ENCODE measurements around the gene UBTD1.

The UBTD1 gene

DNA sequence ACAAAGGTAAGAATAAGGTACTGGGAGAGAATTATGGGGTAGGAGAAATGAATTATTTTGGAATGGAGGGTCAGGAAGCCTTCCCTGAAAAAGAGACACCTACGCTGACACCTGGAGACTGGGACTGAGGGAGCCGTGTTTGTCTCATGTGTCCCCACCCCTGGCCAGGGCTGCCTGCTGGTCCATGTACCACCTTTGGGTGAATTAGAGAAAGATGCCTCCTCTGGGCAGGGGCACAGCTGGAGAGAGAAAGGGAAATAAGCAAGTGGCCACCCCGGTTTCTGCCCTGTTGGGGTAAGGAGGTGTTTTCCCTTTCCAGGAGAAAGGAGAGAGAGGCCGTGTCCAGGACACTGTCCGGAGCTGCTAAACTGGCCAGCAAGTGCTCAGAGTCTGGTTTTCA is 21.8 kb downstream of the UBTD1 start:
- no peak for DNase-seq
- H3K4me3 ChIP-seq: no peak overlapping the region
- H3K4me1 ChIP-seq: peaks cover 0 to 23% (median 16%) of the 10 kb centered on the region in 4 donors
- intact Hi-C loops (cut with DNase I; ENCODE audit: low total_unique reads): no loop called here
- H3K27me3 ChIP-seq: no peaks in the 10 kb centered on the region
- no peaks in the 10 kb centered on the region for H3K9me3 ChIP-seq
- no peaks in the 10 kb centered on the region for H3K36me3 ChIP-seq
- TF ChIP-seq, protein P1, sequence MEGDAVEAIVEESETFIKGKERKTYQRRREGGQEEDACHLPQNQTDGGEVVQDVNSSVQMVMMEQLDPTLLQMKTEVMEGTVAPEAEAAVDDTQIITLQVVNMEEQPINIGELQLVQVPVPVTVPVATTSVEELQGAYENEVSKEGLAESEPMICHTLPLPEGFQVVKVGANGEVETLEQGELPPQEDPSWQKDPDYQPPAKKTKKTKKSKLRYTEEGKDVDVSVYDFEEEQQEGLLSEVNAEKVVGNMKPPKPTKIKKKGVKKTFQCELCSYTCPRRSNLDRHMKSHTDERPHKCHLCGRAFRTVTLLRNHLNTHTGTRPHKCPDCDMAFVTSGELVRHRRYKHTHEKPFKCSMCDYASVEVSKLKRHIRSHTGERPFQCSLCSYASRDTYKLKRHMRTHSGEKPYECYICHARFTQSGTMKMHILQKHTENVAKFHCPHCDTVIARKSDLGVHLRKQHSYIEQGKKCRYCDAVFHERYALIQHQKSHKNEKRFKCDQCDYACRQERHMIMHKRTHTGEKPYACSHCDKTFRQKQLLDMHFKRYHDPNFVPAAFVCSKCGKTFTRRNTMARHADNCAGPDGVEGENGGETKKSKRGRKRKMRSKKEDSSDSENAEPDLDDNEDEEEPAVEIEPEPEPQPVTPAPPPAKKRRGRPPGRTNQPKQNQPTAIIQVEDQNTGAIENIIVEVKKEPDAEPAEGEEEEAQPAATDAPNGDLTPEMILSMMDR (IDR thresholded peaks at IDR 0.05): no peak
- H3K27ac ChIP-seq: no peak overlapping the region

DNA sequence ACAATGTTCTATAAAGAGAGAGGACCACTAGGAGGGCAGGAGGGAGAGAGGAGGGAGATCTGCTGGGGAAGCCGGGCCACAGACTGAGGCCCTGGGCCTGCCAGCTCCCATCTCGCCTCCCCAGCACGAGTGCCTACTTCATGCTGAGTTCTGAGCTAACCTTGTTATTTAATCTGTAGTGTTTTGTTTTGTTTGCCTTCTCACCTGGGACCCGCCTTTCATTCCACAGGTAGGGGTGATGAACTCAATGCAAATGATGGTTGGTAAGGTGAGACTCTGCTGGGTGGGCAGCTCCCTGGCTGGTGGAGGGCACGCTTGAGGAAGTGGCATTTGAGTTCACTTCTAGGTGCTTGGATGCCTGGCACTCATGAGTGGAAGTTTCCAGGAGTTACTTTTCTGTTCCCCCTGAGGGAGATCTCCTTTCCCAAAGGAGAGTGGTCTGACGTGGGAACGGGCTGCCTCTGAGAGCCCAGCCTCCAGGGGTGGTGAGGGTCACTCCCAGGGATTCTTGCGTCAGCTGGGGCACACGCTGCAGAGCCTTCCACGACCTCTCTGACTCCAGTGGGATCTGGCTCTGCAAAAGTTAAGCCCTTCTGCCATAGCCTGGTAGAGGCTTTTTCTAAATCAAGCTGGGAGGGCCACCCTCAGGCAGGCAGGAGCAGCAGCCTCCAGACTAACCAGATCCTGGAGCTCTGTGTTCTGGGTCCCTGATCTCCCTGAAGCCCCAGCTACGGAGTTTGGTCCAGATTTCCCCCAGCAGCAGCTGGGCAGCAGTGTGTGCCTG is 22.4 kb downstream of the UBTD1 start:
- Histone ChIP-seq H3K9me3 (no peaks in the 10 kb centered on the region), H3K4me1 (peaks cover 0 to 23% (median 16%) of the 10 kb centered on the region in 4 donors), H3K27ac (no peak overlapping the region), H3K4me3 (no peak overlapping the region), H3K27me3 (no peaks in the 10 kb centered on the region), H3K36me3 (no peaks in the 10 kb centered on the region)
- intact Hi-C loops (cut with DNase I; ENCODE audit: low total_unique reads): no loop called here
- no peak for DNase-seq
- TF ChIP-seq, protein P1 (IDR thresholded peaks at IDR 0.05): no peak

DNA sequence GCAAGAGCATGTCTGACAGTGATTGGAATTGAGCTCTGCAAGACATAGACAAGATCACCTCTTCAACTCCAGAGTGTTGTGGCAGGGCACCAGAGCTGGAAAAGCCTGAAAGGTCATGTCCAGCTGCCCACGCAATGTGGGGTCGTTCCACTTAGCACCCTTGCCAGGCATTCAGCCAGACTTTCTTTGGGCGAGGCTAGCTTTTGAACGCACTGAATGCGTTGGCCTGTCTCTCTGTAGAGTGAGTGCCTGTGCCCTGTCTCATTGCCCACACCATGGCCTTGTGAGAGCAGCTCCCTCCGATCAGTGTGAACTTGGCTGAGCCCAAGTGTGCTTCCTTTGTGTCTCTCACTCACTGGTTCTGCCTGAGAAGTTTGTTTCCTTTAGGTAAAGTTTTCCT is 23.3 kb downstream of the UBTD1 start:
- no peak for DNase-seq
- H3K27ac ChIP-seq: no peak overlapping the region
- no peaks in the 10 kb centered on the region for H3K36me3 ChIP-seq
- intact Hi-C loops (cut with DNase I; ENCODE audit: low total_unique reads): no loop called here
- no peaks in the 10 kb centered on the region for H3K27me3 ChIP-seq
- TF ChIP-seq, protein P1 (IDR thresholded peaks at IDR 0.05): no peak
- H3K9me3 ChIP-seq: no peaks in the 10 kb centered on the region
- H3K4me1 ChIP-seq: peaks cover 0 to 22% (median 15%) of the 10 kb centered on the region in 4 donors
- no peak overlapping the region for H3K4me3 ChIP-seq

DNA sequence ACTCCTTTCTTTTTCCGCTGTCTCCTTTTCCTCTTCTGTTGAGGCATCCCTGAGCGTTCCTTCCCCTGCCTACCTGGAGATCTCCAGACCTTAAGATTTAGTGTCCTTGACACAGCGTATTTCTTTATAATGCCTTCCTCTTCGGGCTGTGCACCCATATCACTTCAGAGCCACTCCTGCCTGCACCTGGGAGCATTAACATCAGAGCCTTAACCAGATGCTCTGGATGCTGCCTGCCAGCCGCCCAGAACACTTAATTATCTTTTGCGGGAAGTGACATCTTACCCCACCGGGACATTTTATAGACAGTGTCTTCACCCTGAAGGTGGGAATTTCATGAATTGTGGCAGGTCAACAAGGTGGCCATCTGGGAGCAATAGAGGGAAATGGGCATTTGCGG is 24.2 kb downstream of the UBTD1 start:
- Histone ChIP-seq H3K27me3 (no peaks in the 10 kb centered on the region), H3K4me3 (no peak overlapping the region), H3K9me3 (no peaks in the 10 kb centered on the region), H3K4me1 (peaks cover 0 to 18% (median 10%) of the 10 kb centered on the region in 4 donors), H3K36me3 (no peaks in the 10 kb centered on the region), H3K27ac (no peak overlapping the region)
- TF ChIP-seq, protein P1 (IDR thresholded peaks at IDR 0.05): no peak
- intact Hi-C loops (cut with DNase I; ENCODE audit: low total_unique reads): no loop called here
- no peak for DNase-seq

DNA sequence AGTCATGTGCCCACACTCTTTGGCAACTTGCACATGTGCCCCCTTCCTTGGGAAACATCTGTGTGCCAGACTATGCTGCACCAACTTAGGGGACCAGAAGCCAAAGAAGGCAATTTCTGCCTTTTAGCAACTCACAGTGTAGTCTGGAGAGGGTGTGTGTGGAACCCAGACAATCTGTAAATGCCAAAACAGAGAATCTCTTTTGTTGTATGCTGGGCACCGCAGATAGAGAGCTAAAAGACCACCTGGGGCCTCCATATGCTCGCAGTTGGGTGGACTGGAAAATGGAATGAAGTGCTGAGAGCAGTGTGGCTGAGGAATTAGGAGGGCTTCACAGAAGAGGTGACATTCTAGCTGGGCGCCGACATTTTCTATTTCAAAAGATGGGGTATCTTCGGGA is 26.4 kb downstream of the UBTD1 start:
- TF ChIP-seq, protein P1 (IDR thresholded peaks at IDR 0.05): no peak
- no peak for DNase-seq
- intact Hi-C loops (cut with DNase I; ENCODE audit: low total_unique reads): no loop called here
- H3K4me1 ChIP-seq: peaks cover 0 to 5% (median 1%) of the 10 kb centered on the region in 4 donors
- H3K27ac ChIP-seq: no peak overlapping the region
- H3K4me3 ChIP-seq: no peak overlapping the region
- H3K27me3 ChIP-seq: no peaks in the 10 kb centered on the region
- no peaks in the 10 kb centered on the region for H3K36me3 ChIP-seq
- no peaks in the 10 kb centered on the region for H3K9me3 ChIP-seq
